T-helper 2 cell treated with Interferon-gamma antibody and Interleukin-4, amounts not matched to agents 5 μg/mL and 100 μg/mL, for 36 hours (primary cell): ENCODE results near the gene DOK7.
"Not testable (repeated sequence)": the region's sequence is repeated elsewhere in the genome, so short reads cannot be mapped to it uniquely, and the experiment has no call there.

Experiments used
- DNase-seq: peaks from one replicate; pipeline ENCODE4 v3.0.0; 2021; ENCODE audit warnings: low spot score
- H3K27ac Mint-ChIP-seq: one replicate; pipeline ENCODE4 v1.8.0; 2021; ENCODE audit warnings: mild to moderate bottlenecking, mixed read lengths
- H3K27me3 Mint-ChIP-seq: one replicate; pipeline ENCODE4 v1.8.0; 2021; ENCODE audit warnings: low read depth, mixed read lengths
- H3K36me3 Mint-ChIP-seq: one replicate; pipeline ENCODE4 v1.8.0; 2021; ENCODE audit warnings: low read depth, mixed read lengths
- H3K4me1 Mint-ChIP-seq: one replicate; pipeline ENCODE4 v1.8.0; 2021; ENCODE audit warnings: low read depth, mixed read lengths
- H3K4me3 Mint-ChIP-seq: one replicate; pipeline ENCODE4 v1.8.0; 2022; ENCODE audit warnings: mild to moderate bottlenecking, moderate library complexity, mixed read lengths
- H3K9me3 Mint-ChIP-seq: one replicate; pipeline ENCODE4 v1.8.0; 2021; ENCODE audit warnings: mixed read lengths

The DOK7 gene

GRCh38 chr4:3510481-3510880 lies 47.4 kb downstream of the DOK7 start:
- no peak overlapping the region for H3K4me3 Mint-ChIP-seq
- H3K9me3 Mint-ChIP-seq = peaks cover 7% of the 10 kb centered on the region
- no peak for DNase-seq
- H3K36me3 Mint-ChIP-seq = peaks cover 52% of the 10 kb centered on the region
- peaks cover 2% of the 10 kb centered on the region for H3K4me1 Mint-ChIP-seq
- no peak overlapping the region for H3K27ac Mint-ChIP-seq
- no peaks in the 10 kb centered on the region for H3K27me3 Mint-ChIP-seq

- H3K9me3 Mint-ChIP-seq = peaks cover 7% of the 10 kb centered on the region
- peaks cover 2% of the 10 kb centered on the region for H3K4me1 Mint-ChIP-seq
- H3K27me3 Mint-ChIP-seq = no peaks in the 10 kb centered on the region
- no peak overlapping the region for H3K4me3 Mint-ChIP-seq
- peaks cover 59% of the 10 kb centered on the region for H3K36me3 Mint-ChIP-seq
- H3K27ac Mint-ChIP-seq = no peak overlapping the region
- no peak for DNase-seq
Measured at GRCh38 chr4:3511187-3511586, 48.1 kb downstream of the DOK7 start.

GRCh38 chr4:3511601-3512000 lies 48.5 kb downstream of the DOK7 start:
- not testable (repeated sequence) for DNase-seq, H3K27me3 Mint-ChIP-seq, H3K4me3 Mint-ChIP-seq, H3K27ac Mint-ChIP-seq, H3K9me3 Mint-ChIP-seq, H3K4me1 Mint-ChIP-seq
- H3K36me3 Mint-ChIP-seq = peaks cover 58% of the 10 kb centered on the region

- no peak for DNase-seq
- no peaks in the 10 kb centered on the region for H3K27me3 Mint-ChIP-seq
- H3K36me3 Mint-ChIP-seq = peaks cover 60% of the 10 kb centered on the region
- H3K9me3 Mint-ChIP-seq = peaks cover 7% of the 10 kb centered on the region
- H3K27ac Mint-ChIP-seq = no peak overlapping the region
- H3K4me3 Mint-ChIP-seq = no peak overlapping the region
- H3K4me1 Mint-ChIP-seq = peaks cover 2% of the 10 kb centered on the region
Measured at GRCh38 chr4:3512279-3512678, 49.2 kb downstream of the DOK7 start.

- H3K27me3 Mint-ChIP-seq = no peaks in the 10 kb centered on the region
- H3K9me3 Mint-ChIP-seq = peaks cover 7% of the 10 kb centered on the region
- DNase-seq = no peak
- no peak overlapping the region for H3K4me3 Mint-ChIP-seq
- H3K4me1 Mint-ChIP-seq = no peaks in the 10 kb centered on the region
- no peak overlapping the region for H3K27ac Mint-ChIP-seq
- peaks cover 61% of the 10 kb centered on the region for H3K36me3 Mint-ChIP-seq
Measured at GRCh38 chr4:3512719-3513118, 49.6 kb downstream of the DOK7 start.

GRCh38 chr4:3513807-3514206 lies 50.7 kb downstream of the DOK7 start:
- Mint-ChIP-seq H3K4me3 (no peak overlapping the region), H3K36me3 (peaks cover 53% of the 10 kb centered on the region), H3K27me3 (no peaks in the 10 kb centered on the region), H3K27ac (no peak overlapping the region), H3K9me3 (peaks cover 7% of the 10 kb centered on the region), H3K4me1 (no peaks in the 10 kb centered on the region)
- DNase-seq = no peak

GRCh38 chr4:3514221-3514780 lies 51.2 kb downstream of the DOK7 start:
- peaks cover 51% of the 10 kb centered on the region for H3K36me3 Mint-ChIP-seq

GRCh38 chr4:3514806-3515501 lies 51.8 kb downstream of the DOK7 start:
- Mint-ChIP-seq H3K9me3 (peaks cover 4% of the 10 kb centered on the region), H3K4me3 (no peak overlapping the region), H3K4me1 (no peaks in the 10 kb centered on the region), H3K27me3 (no peaks in the 10 kb centered on the region), H3K36me3 (peaks cover 52% of the 10 kb centered on the region), H3K27ac (no peak overlapping the region)
- DNase-seq = no peak

More at GRCh38 chr4:3514221-3514780, 51.2 kb downstream of the DOK7 start:
- Mint-ChIP-seq H3K27me3 (no peaks in the 10 kb centered on the region), H3K27ac (no peak overlapping the region), H3K4me1 (no peaks in the 10 kb centered on the region), H3K9me3 (peaks cover 7% of the 10 kb centered on the region), H3K4me3 (no peak overlapping the region)
- DNase-seq = no peak

- Mint-ChIP-seq H3K4me1 (no peaks in the 10 kb centered on the region), H3K36me3 (peaks cover 49% of the 10 kb centered on the region), H3K27ac (no peak overlapping the region), H3K9me3 (peaks cover 4% of the 10 kb centered on the region), H3K4me3 (no peak overlapping the region), H3K27me3 (no peaks in the 10 kb centered on the region)
- DNase-seq = no peak
Measured at GRCh38 chr4:3515646-3516045, 52.5 kb downstream of the DOK7 start.

GRCh38 chr4:3516061-3516835 lies 53.1 kb downstream of the DOK7 start:
- Mint-ChIP-seq H3K4me3 (no peak overlapping the region), H3K27ac (no peak overlapping the region), H3K36me3 (peaks cover 43% of the 10 kb centered on the region), H3K27me3 (no peaks in the 10 kb centered on the region), H3K4me1 (no peaks in the 10 kb centered on the region), H3K9me3 (no peaks in the 10 kb centered on the region)
- DNase-seq = no peak

- Mint-ChIP-seq H3K4me3 (no peak overlapping the region), H3K36me3 (peaks cover 38% of the 10 kb centered on the region), H3K27ac (no peak overlapping the region), H3K9me3 (no peaks in the 10 kb centered on the region), H3K4me1 (no peaks in the 10 kb centered on the region), H3K27me3 (no peaks in the 10 kb centered on the region)
- no peak for DNase-seq
Measured at GRCh38 chr4:3516836-3517730, 54.0 kb downstream of the DOK7 start.

- no peaks in the 10 kb centered on the region for H3K4me1 Mint-ChIP-seq
- H3K36me3 Mint-ChIP-seq = peaks cover 30% of the 10 kb centered on the region
- no peaks in the 10 kb centered on the region for H3K9me3 Mint-ChIP-seq
- H3K27me3 Mint-ChIP-seq = no peaks in the 10 kb centered on the region
- no peak overlapping the region for H3K4me3 Mint-ChIP-seq
- no peak overlapping the region for H3K27ac Mint-ChIP-seq
- no peak for DNase-seq
Measured at GRCh38 chr4:3517731-3518510, 54.8 kb downstream of the DOK7 start.

GRCh38 chr4:3518511-3518880 lies 55.4 kb downstream of the DOK7 start:
- H3K4me1 Mint-ChIP-seq = no peaks in the 10 kb centered on the region
- no peak for DNase-seq
- no peaks in the 10 kb centered on the region for H3K27me3 Mint-ChIP-seq
- H3K36me3 Mint-ChIP-seq = peaks cover 33% of the 10 kb centered on the region
- no peaks in the 10 kb centered on the region for H3K9me3 Mint-ChIP-seq
- H3K27ac Mint-ChIP-seq = no peak overlapping the region
- H3K4me3 Mint-ChIP-seq = no peak overlapping the region
